Vagina (tissue), 2 donors: ENCODE measurements around the gene PHC2. TPM values are rescaled to one million over a fixed set of nuclear protein-coding genes. Genes with fewer than 3 reads are reported as not detected.

Experiments
- DNase-seq, 2 donors: peaks; one replicate each; pipeline ENCODE4 v3.0.0-alpha.2; 2017; ENCODE audit errors: extremely low spot score in 2 of 2
- H3K27ac ChIP-seq: fragments of 200-600 bp; sonication (generic); one replicate; pipeline ENCODE4 v1.5.1; 2019
- H3K27me3 ChIP-seq: fragments of 200-600 bp; sonication (generic); one replicate; pipeline ENCODE4 v1.5.1; 2019
- H3K36me3 ChIP-seq, 2 donors: fragments of 200-600 bp; sonication (generic); one replicate each; pipeline ENCODE4 v1.5.1; 2017 to 2019
- H3K4me1 ChIP-seq: fragments of 200-600 bp; sonication (generic); one replicate; pipeline ENCODE4 v1.5.1; 2019
- H3K4me3 ChIP-seq, 2 donors: fragments of 200-600 bp; sonication (generic); 1 replicate in 1 of 2; 2 replicates in 1 of 2; pipeline ENCODE4 v1.5.1; 2016 to 2019
- H3K9me3 ChIP-seq: fragments of 200-600 bp; sonication (generic); one replicate; pipeline ENCODE4 v1.5.1; 2019
- CTCF ChIP-seq, 3 experiments: fragments of 450-650 bp in 2 of 3; fragments of 200-600 bp in 1 of 3; sonication (generic) in 1 of 3; IDR thresholded peaks; one replicate each; pipeline ENCODE4 v1.5.1; 2017 to 2019; ENCODE audit warnings: antibody characterized with exemption in 3 of 3, mild to moderate bottlenecking in 2 of 3, moderate library complexity in 2 of 3
- POLR2A ChIP-seq, 2 donors: fragments of 450-650 bp; IDR thresholded peaks; one replicate each; pipeline ENCODE4 v1.6.1; 2017; ENCODE audit warnings: antibody characterized with exemption in 2 of 2, mild to moderate bottlenecking in 2 of 2, moderate library complexity in 2 of 2
- POLR2AphosphoS5 ChIP-seq, 2 donors: sonication (generic); formaldehyde crosslinking; IDR thresholded peaks; one replicate each; pipeline ENCODE4 v1.9.0; 2017; ENCODE audit warnings: antibody characterized with exemption in 2 of 2, mild to moderate bottlenecking in 2 of 2, low read depth in 1 of 2; ENCODE audit not compliant: insufficient read depth in 1 of 2
- intact Hi-C: fragments of 100-400 bp; cut with DNase I; formaldehyde crosslinking; loops from one replicate; pipeline ENCODE4 v1.15.1; 2023
- total RNA-seq: library from RNA; depleted of rRNA; stranded (reverse); fragments of >200 nt; gene quantifications from one replicate; pipeline ENCODE4 v1.2.3, GENCODE V29; 2016

Gene PHC2
- total RNA-seq, 1 donor from 2014 or later = 97.2 TPM

GRCh38 chr1:33330361-33330890 is 100.5 kb downstream of the PHC2 start:
- intact Hi-C loops = no loop called here
- Histone ChIP-seq H3K36me3 (peaks cover 6 to 76% of the 10 kb centered on the region in 2 donors), H3K9me3 (no peaks in the 10 kb centered on the region), H3K27ac (no peak overlapping the region), H3K4me3 (no peak overlapping the region), H3K27me3 (no peaks in the 10 kb centered on the region), H3K4me1 (peaks cover 64% of the 10 kb centered on the region)
- no peak for DNase-seq
- no peak for TF ChIP-seq POLR2A (IDR thresholded peaks at IDR 0.05)
- no peak for TF ChIP-seq POLR2AphosphoS5 (IDR thresholded peaks at IDR 0.05; ENCODE audit: insufficient read depth in 1 of 2, low read depth in 1 of 2)
- no peak for TF ChIP-seq CTCF (IDR thresholded peaks at IDR 0.05)

- intact Hi-C loops = no loop called here
- H3K36me3 ChIP-seq = peaks cover 12 to 82% of the 10 kb centered on the region in 2 donors
- DNase-seq = no peak
- peaks cover 57% of the 10 kb centered on the region for H3K4me1 ChIP-seq
- no peaks in the 10 kb centered on the region for H3K27me3 ChIP-seq
- H3K4me3 ChIP-seq = no peak overlapping the region
- TF ChIP-seq POLR2AphosphoS5 (IDR thresholded peaks at IDR 0.05; ENCODE audit: insufficient read depth in 1 of 2, low read depth in 1 of 2) (no peak), POLR2A (IDR thresholded peaks at IDR 0.05) (no peak), CTCF (IDR thresholded peaks at IDR 0.05) (no peak)
- H3K27ac ChIP-seq = no peak overlapping the region
- H3K9me3 ChIP-seq = no peaks in the 10 kb centered on the region
These were observed 101.1 kb downstream of the PHC2 start for GRCh38 chr1:33329600-33330305.

GRCh38 chr1:33328817-33329216 is 102.1 kb downstream of the PHC2 start:
- Histone ChIP-seq H3K27ac (no peak overlapping the region), H3K36me3 (peaks cover 15 to 92% of the 10 kb centered on the region in 2 donors), H3K4me3 (no peak overlapping the region), H3K27me3 (no peaks in the 10 kb centered on the region), H3K9me3 (no peaks in the 10 kb centered on the region), H3K4me1 (peaks cover 48% of the 10 kb centered on the region)
- TF ChIP-seq POLR2A (IDR thresholded peaks at IDR 0.05) (no peak), POLR2AphosphoS5 (IDR thresholded peaks at IDR 0.05; ENCODE audit: insufficient read depth in 1 of 2, low read depth in 1 of 2) (no peak)
- intact Hi-C loops = no loop called here
- DNase-seq = no peak

- peak overlapping the region; percentile 25 for H3K27ac ChIP-seq
- H3K27me3 ChIP-seq = no peaks in the 10 kb centered on the region
- peaks cover 37% of the 10 kb centered on the region for H3K4me1 ChIP-seq
- H3K36me3 ChIP-seq = peaks cover 15 to 97% of the 10 kb centered on the region in 2 donors
- DNase-seq = no peak
- intact Hi-C loops = no loop called here
- TF ChIP-seq POLR2A (IDR thresholded peaks at IDR 0.05) (no peak), POLR2AphosphoS5 (IDR thresholded peaks at IDR 0.05; ENCODE audit: insufficient read depth in 1 of 2, low read depth in 1 of 2) (no peak), CTCF (IDR thresholded peaks at IDR 0.05) (no peak)
- no peak overlapping the region for H3K4me3 ChIP-seq
- H3K9me3 ChIP-seq = no peaks in the 10 kb centered on the region
These were observed 103.1 kb downstream of the PHC2 start for GRCh38 chr1:33327587-33328325.

- H3K27ac ChIP-seq = peak overlapping the region; percentile 49
- no peaks in the 10 kb centered on the region for H3K27me3 ChIP-seq
- intact Hi-C loops = no loop called here
- H3K4me1 ChIP-seq = peaks cover 27% of the 10 kb centered on the region
- DNase-seq = no peak
- H3K9me3 ChIP-seq = no peaks in the 10 kb centered on the region
- peaks cover 13 to 92% of the 10 kb centered on the region in 2 donors for H3K36me3 ChIP-seq
- no peak overlapping the region for H3K4me3 ChIP-seq
- TF ChIP-seq POLR2A (IDR thresholded peaks at IDR 0.05) (no peak), CTCF (IDR thresholded peaks at IDR 0.05) (no peak), POLR2AphosphoS5 (IDR thresholded peaks at IDR 0.05; ENCODE audit: insufficient read depth in 1 of 2, low read depth in 1 of 2) (no peak)
These were observed 104.1 kb downstream of the PHC2 start for GRCh38 chr1:33326785-33327184.
